Vagina (tissue), 2 donors: ENCODE data around the gene UBE2R2.

Source experiments
- CTCF ChIP-seq, 3 experiments: fragments of 450-650 bp in 2 of 3; fragments of 200-600 bp in 1 of 3; sonication (generic) in 1 of 3; IDR thresholded peaks; one replicate each; pipeline ENCODE4 v1.5.1; 2017 to 2019; ENCODE audit warnings: antibody characterized with exemption in 3 of 3, mild to moderate bottlenecking in 2 of 3, moderate library complexity in 2 of 3
- POLR2AphosphoS5 ChIP-seq, 2 donors: sonication (generic); formaldehyde crosslinking; IDR thresholded peaks; one replicate each; pipeline ENCODE4 v1.9.0; 2017; ENCODE audit warnings: antibody characterized with exemption in 2 of 2, mild to moderate bottlenecking in 2 of 2, low read depth in 1 of 2; ENCODE audit not compliant: insufficient read depth in 1 of 2

GRCh38 chr9:33856247-33856646 is 39.3 kb downstream of the UBE2R2 start:
- TF ChIP-seq CTCF (IDR thresholded peaks at IDR 0.05) (no peak), POLR2AphosphoS5 (IDR thresholded peaks at IDR 0.05; ENCODE audit: insufficient read depth in 1 of 2, low read depth in 1 of 2) (no peak)
